Stimulated activated CD4-positive, alpha-beta T cell treated with anti-CD3 and anti-CD28 coated beads, TNF-alpha, amount 100 ng/mL, for 48 hours (primary cell): ENCODE measurements around the gene IL23A.
"Not testable (repeated sequence)": the region's sequence is repeated elsewhere in the genome, so short reads cannot be mapped to it uniquely, and the experiment has no call there.

Experiments used
- DNase-seq, 3 donors: peaks; one replicate each; pipeline ENCODE4 v3.0.0-alpha.2; 2020; ENCODE audit warnings: low read depth in 3 of 3

Gene IL23A, protein sequence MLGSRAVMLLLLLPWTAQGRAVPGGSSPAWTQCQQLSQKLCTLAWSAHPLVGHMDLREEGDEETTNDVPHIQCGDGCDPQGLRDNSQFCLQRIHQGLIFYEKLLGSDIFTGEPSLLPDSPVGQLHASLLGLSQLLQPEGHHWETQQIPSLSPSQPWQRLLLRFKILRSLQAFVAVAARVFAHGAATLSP

GRCh38 chr12:56338308-56339157 is at the start of gene IL23A:
Gene IL23A (plus strand): TSS chr12:56338884. CDS start chr12:56339045, 161 bp downstream.
- DNase-seq: peak; percentile 75 to 87 (median 79)

DNA sequence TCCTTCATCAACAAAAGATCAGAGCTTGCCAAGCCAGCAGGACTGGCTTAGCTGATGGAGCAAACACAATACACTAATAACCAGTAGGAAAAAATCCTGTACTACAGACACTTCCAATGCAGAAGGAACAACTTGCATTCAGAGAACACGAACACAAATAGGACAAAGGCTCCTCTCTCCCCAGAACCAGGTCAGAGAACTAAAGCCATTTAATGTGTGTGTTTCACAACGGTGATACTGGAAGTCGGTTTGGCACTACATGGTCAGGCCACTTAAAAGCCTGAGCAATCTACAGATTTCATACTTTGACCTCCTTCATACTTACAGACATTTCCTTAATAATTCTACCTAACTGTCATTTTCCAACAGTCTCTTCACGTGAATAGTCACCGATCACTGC is 44.9 kb upstream of the IL23A start:
- DNase-seq: no peak

GRCh38 chr12:56296295-56296694 is 42.4 kb upstream of the IL23A start:
- no peak for DNase-seq

GRCh38 chr12:56297400-56297799 is 41.3 kb upstream of the IL23A start:
- DNase-seq: no peak

GRCh38 chr12:56298828-56299227 is 39.9 kb upstream of the IL23A start:
- no peak for DNase-seq

DNA sequence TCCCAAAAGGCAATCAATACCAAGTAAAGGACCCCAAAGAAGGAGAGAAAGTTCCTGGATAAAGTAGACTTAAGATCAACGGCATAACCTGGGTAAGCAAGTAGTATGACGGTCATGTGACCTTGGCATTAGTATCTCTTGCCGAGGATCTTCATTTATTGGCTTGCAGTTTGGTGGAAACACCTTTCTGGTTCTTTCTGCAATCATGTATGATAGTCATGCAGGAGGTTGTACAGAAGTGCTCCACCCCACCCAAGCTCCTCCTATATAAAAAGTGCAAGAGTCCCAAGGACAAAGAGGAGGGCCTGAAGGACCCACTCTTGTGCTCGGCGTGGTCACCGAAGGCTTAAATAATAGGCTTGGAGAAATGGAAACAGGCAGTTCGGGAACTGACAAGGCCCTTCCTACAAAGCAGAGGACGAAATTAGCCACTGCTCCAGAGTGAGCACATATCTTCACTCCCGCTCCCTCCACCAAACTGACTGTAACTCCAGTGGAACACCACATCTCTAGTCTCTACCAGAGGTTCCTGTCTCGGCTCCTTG is 39.3 kb upstream of the IL23A start:
- no peak for DNase-seq

DNA sequence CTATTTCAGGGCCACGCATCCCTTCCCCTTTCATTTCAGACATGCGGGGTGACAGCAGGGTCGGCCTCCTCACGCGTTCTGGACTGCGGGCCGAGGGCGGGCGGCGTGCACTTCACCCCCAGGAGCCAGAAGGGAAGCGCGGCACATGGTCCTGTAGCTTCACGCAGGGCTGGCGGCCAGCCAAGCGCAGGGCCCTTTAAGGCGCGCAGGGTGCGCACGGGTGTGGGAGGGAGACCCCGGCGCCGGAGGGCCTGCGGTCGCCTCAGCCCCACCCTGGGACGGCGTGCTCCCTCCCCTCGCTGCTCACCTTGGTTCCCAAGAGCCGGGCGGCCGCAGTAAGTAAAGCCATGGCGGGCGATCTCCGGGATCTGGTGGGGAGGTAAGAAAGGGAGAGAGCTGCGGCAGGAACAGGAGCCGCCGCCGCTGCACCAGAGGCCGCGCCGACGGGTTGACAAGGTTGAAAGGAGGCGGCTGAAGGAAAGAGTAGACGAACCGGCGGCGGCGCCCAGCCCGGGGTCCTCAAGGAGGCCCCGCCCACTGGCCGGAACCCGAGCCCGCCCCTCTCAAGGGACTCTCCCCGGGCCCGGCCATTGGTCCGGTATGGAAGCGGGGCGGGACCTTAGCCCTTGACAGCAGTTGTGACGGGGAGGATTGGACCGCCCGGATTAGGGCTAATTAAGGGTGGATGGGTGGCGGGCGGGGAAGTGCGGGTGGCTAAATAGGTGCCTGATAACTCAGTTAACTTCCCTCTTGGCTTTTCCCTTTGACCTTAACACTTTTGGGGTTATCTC is 38.6 kb upstream of the IL23A start, which contains the start of gene CS:
Gene CS, minus strand, starts transcription at position 478 of the 791 bp plus-strand sequence. Its CDS starts 129 bp downstream, at position 349.
- peak; percentile 96 to 99 (median 98) for DNase-seq

GRCh38 chr12:56300644-56301464 is 37.8 kb upstream of the IL23A start:
- no peak for DNase-seq

DNA sequence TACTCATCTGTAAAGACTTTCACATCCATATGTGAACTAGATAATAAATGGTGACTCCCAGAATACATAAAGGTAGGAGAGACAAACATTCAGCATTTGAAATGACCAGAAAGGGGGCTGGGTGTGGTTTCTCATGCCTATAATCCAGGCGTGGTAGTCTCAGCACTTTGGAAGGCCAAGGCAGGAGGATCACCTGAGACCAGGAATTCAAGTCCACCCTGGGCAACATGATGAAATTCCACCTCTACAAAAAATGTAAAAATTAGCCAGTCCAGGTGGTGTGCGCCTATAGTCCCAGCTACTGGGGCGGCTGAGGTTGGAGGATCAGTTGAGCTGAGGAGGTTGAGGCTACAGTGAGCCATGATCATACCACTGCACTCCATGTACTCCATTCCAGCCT is 34.4 kb upstream of the IL23A start:
- no peak for DNase-seq

DNA sequence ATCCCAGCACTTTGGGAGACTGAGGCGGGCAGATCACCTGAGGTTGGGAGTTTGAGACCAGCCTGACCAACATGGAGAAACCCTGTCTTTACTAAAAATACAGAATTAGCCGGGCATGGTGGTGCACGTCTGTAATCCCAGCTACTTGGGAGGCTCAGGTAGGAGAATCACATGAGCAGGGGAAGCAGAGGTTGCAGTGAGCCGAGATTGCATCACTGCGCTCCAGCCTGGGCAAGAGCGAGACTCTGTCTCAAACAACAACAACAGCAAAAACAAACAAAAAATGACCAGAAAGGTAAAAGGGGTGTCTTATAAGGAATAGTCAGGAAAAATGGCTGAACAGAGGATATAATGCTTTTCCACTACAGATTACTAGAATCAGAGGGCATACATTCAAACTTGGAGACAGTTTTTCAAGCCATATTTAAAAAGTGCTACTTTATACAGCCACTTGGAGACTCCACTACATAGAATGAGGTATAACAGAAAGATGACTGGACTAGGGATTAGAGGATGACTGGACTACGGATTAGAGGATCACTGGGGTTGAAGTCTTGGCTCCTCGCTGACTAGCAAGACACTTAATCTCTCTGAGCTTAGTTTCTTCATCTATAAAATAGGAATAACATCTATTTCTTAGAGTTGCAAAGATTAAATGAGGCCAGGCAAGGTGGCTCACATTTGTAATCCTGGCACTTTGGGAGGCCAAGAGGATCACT is 33.7 kb upstream of the IL23A start:
- no peak for DNase-seq

- DNase-seq: no peak
Observed at GRCh38 chr12:56307221-56307965, 31.3 kb upstream of the IL23A start.

- DNase-seq: no peak
Observed at GRCh38 chr12:56308714-56309113, 30.0 kb upstream of the IL23A start.

DNA sequence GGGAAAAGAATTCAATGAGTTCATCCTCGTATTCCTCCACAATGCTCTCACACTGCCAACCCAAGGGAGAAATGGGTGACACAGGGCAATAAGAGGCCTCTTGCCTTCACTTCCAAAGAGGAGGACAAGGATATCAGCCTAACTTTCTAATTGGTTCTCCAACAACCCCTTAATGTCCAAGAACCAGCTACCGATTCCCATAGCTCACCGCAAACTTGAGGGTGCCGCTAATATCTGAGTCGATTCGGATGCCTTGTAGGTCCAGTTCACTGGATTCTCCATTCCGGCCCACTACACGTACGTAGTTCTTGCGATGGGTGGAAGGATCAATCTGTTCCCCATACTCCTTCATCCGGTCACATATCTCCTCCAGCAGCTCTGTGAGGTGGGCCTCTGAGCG is 27.7 kb upstream of the IL23A start:
- no peak for DNase-seq

DNA sequence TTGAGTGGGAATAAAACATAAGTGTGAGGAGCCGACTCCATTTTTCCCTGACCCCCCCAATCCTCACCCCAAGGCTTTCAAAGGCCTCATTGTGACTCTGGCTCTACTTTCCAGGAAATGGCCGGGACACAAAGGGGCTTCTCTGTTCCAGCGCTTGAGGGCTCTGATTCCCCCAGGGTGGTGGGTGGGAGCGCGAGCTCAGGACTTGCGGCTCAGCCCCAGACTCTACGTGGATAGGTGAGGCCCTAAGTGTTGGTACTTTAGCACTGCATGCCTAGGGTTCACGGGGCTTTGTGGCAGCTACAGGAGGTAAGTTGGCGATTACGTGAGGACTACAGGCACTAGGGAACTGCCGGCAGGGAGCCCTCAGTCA is 23.4 kb upstream of the IL23A start:
- no peak for DNase-seq

DNA sequence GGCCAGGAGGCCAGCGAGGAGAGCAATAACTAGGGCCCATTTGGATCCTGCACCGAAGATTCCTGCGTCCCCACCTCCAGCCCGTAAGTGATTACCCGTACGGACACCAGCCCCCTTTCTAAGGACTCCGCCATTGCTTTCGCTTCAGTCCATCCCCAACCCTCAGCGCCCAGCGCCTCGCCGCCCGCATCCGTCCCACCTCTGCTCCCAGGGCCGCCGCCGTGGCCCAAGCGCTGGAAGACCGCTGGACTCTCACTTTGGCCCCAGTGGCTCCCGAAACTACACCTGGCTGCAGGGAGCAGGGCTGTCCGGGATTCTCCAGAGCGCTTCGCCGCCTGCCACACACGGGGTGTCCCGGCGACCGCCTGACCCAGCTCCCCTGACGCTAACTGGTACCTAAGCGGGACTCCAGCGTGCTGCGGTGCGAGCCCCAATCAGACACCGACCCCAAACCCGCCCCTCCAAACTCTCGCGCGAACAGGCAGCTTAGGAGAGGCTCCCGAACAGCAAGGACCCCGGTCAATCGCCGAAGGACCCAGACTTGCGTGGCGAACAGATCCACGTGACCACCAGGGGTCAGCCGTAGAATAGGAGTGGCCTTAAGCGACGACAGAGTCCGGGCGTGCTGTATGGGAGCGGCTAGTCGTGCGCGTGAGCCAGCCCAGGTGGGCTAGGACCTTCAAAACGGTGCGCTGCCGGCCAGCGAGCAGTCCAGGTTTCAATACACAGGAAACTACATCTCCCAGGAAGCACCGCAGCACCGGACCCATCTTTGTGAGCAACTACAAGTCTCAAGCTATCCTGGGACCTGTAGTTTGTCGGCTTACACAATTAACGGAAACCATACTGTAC is 22.8 kb upstream of the IL23A start, which contains the start of gene CNPY2:
Gene CNPY2, minus strand, starts transcription at position 367 of the 852 bp plus-strand sequence. CDS start 771 bp downstream, outside the sequence.
- DNase-seq: peak; percentile 81 to 93 (median 89)

DNA sequence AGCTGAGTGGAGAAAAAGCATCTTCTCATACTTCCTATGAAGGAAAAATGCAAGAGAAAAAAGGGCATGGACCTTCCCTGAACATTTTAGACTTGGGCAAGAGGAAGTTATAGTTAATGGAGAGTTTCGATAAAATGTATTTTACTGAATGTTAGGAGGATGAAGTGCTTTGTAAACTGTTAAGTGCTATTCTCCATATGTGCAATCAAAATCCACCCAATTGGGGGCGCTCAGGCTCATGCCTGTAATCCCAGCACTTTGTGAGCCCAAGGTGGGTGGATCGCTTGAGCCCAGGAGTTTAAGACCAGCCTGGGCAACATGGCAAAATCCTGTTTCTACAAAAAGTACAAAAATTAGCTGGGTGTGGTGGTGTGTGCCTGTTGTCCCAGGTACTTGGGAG is 21.0 kb upstream of the IL23A start:
- no peak for DNase-seq

- DNase-seq: no peak
Observed at GRCh38 chr12:56321027-56321426, 17.7 kb upstream of the IL23A start.

- not testable (repeated sequence) for DNase-seq
Observed at GRCh38 chr12:56321610-56322009, 17.1 kb upstream of the IL23A start.

DNA sequence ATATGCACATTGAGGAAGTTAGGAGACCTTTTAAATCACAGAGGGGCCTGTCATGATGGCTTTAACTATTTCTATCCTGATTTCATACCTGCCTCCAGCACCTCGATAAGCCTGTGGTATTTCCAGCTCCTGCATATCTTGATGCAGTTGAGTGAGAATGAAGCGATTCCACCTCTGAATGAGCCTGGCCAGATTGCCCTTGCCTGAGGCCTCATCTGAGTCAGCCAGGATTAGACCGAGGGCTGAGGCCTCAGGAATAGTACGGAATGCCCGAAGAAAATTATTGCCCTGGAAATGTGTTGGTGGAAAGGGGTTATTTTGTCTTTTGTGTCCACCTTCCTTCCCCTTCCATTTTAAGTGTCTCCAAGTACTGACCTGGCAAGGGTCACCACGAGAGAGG is 14.5 kb upstream of the IL23A start:
- no peak for DNase-seq
